NCI-H1694 (cell line): ENCODE data around the gene KLC3.
A peak's percentile ranks its signal among the peaks of the same experiment; 100 is the strongest.

Experiments used
- DNase-seq: peaks from one replicate; lab custom pipeline; 2025; lab: John Stamatoyannopoulos, UW

KLC3 gene

DNA sequence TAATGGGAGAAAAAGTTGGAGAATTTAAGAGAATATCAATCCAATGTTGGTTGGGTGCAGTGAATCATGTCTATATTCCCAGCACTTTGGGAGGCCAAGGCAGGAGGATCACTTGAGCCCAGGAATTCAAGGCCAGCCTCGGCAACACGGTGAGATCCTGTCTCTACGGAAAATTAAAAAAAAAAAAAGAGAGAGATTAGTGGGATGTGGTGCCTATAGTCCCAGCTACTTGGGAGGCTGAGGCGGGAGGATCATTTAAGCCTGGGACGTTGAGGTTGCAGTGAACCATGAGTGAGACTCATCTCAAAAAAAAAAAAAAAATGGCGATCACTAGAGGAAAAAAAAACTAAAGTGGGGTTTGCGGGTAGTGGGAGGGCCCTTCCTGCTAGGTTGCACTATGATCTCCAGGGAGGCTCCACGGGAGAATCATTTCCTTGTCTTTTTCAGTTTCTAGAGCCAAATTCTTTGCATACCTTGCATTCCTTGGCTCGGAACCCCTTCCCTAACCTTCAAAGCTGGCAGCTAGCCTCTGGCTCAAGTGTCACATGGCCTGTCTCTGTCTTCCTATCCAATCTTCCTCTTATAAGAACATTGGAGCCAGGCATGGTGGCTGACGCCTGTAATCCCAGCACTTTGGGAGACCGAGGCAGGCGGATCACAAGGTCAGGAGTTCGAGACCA lies 35.6 kb downstream of the KLC3 start:
- DNase-seq: no peak

DNA sequence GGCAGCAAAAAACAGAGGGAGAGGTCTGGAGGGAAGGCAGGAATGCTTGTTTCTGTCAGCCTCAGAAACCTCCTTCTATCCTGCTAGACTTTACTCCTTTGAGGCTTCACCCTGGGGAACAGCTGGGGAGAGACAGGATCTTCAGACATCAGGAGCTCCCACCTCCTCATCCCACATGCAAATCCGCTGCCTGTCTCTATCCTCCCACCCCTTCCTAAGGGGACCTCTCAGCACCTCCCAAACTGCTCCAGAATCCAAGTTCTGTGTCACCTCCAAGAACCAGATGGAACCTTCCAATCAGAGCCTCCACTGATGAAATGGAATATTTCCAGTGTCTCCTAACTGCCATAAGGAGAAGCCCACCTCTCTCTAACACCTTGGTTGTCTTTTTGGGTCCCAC lies 39.6 kb downstream of the KLC3 start:
- DNase-seq: no peak

- DNase-seq: no peak
Measured at GRCh38 chr19:45382426-45382825, 41.9 kb downstream of the KLC3 start.

- no peak for DNase-seq
Measured at GRCh38 chr19:45385392-45386221, 45.1 kb downstream of the KLC3 start.

GRCh38 chr19:45391346-45391745 lies 50.8 kb downstream of the KLC3 start:
- DNase-seq: peak; percentile 3

- no peak for DNase-seq
Measured at GRCh38 chr19:45391871-45392665, 51.5 kb downstream of the KLC3 start.

GRCh38 chr19:45395821-45396617 lies 55.5 kb downstream of the KLC3 start:
- no peak for DNase-seq

DNA sequence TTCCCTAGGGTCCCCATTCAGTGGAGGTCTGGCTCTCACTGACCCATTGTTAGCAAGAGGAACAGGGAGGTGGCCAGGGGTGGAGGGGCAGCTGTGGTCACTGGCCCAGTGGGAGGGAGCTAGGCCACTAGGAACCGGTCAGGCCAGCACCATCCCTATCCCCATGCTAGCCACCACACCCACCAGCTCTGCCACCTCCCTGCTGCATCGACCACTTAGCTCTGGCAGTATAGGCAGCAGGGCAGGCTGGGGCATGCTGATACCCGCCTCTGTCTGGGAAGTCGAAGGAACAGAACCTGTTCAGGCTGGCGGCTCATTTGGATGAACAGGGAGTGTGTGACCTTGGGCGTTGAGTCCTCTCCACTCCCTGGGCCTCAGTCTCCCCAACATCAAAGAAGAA lies 59.6 kb downstream of the KLC3 start:
- DNase-seq: peak; percentile 69
